Measurements from ENCODE around the gene EGFLAM.

GRCh38 chr5:38289457-38289856 is 31.1 kb downstream of the EGFLAM start:
- TF ChIP-seq SIN3A (IDR thresholded peaks at IDR 0.05; ENCODE audit: low read depth, low read length) (no peak), CTCF (IDR thresholded peaks at IDR 0.05 in 2 of 3, conservative IDR thresholded peaks at IDR 0.05 in 1 of 3; ENCODE audit: control insufficient read depth in 2 of 3, extremely low read depth in 1 of 3, insufficient read depth in 1 of 3, low read depth in 3 of 3, low read length in 3 of 3) (no peak), RFX5 (IDR thresholded peaks at IDR 0.05; ENCODE audit: low read depth, low read length) (no peak), POLR2AphosphoS5 (IDR thresholded peaks at IDR 0.05; ENCODE audit: low read length) (no peak), NFIC (IDR thresholded peaks at IDR 0.05; ENCODE audit: low read depth, low read length) (no peak), YY1 (IDR thresholded peaks at IDR 0.05; ENCODE audit: low read depth, low read length) (no peak)

All from GM12878 (cell line).